ENCODE results near the gene VPS18.
A peak's percentile ranks its signal among the peaks of the same experiment; 100 is the strongest.

Gene VPS18

GRCh38 chr15:40949756-40950207, 55.5 kb downstream of the VPS18 start:
- TF ChIP-seq GATA1 (IDR thresholded peaks at IDR 0.05; ENCODE audit: low read depth, low read length) (no peak), POLR2A (IDR thresholded peaks at IDR 0.05; ENCODE audit: low read length) (no peak)
- peak in 1 of 2 experiments; percentile 24 for DNase-seq

- DNase-seq: no peak
- TF ChIP-seq POLR2A (IDR thresholded peaks at IDR 0.05; ENCODE audit: low read length) (no peak), GATA1 (IDR thresholded peaks at IDR 0.05; ENCODE audit: low read depth, low read length) (no peak)
These were observed 57.5 kb downstream of the VPS18 start for GRCh38 chr15:40951764-40952163.

DNA sequence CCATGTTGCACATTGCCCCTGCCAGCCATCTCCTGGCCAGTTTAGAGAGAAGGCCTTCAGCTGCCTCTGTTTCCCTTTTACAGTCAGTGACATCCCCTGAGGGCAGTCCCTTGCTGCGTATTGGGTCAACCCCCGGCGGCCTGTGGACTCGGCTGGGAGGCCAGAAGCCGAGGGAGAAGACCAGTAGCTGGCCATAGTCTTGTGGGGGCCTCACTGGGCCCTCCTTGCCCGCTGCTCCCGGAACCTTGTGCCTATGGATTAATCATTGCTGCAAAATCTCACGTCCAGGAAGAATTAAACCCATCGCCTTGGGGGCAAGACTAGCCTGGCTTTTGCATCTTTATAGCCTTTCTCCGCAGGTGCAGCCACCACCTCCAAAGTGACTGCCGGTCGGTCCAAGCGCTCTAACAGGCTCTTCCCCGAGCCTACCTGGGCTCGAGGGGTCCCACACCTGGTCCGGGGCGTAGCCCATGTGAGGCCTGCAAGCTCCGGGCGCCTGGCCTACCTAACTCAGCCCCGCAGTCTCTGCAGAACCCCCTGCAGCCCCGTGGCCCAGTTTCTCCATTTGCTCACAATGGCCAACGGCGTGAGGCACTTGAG, 58.2 kb downstream of the VPS18 start:
- no peak for TF ChIP-seq GATA1 (IDR thresholded peaks at IDR 0.05; ENCODE audit: low read depth, low read length)
- no peak for TF ChIP-seq POLR2A (IDR thresholded peaks at IDR 0.05; ENCODE audit: low read length)
- DNase-seq: peak in 1 of 2 experiments; percentile 38

DNA sequence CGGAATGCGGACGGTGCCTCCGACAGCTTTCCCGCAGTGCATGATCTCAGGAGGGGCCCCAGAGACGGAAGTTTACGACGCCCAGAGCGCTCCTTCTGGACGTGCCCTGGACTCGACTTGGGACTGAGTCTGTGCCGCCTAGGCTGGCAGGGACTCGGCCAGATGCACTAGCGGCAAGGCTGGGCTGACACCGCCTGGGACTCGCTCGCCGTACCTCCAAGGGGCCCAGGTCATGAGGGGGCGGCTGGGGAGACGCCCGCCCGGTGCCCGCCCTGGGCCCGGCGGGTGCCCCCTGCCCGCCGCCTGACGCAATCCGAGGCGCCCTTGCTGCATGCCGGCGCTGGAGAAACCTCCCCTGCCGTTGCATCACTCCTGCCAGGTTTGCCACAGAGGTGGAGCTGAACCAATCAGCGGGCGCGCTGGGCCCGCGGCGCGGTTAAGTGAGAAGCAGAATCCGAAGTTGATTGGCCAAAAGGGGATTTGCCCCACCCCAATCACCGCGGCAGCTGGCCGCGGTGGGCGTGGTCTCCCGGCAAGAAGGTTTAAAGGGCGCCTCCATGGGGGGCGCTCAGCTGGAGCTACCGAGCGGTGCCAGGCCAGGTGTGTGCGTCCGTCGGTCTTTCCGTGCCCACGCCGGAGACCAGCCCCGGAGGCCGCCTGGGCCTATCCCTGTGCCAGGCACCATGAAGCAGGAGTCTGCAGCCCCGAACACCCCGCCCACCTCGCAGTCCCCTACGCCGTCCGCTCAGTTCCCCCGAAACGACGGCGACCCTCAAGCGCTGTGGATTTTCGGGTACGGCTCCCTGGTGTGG, 58.9 kb downstream of the VPS18 start, which contains the start of gene CHAC1:
TSS of gene CHAC1 (plus strand) at position 571 of the 812 bp plus-strand sequence. CDS start at position 684, 113 bp downstream.
- DNase-seq: peak; percentile 96 to 98
- TF ChIP-seq GATA1 (IDR thresholded peaks at IDR 0.05; ENCODE audit: low read depth, low read length) (no peak), POLR2A (IDR thresholded peaks at IDR 0.05; ENCODE audit: low read length) (peak; percentile 95)
